Cardiac muscle cell (in vitro differentiated cells and primary cell): Measurements from ENCODE around the gene ITPKA. TPM values are rescaled to one million over a fixed set of nuclear protein-coding genes. Genes with fewer than 3 reads are reported as not detected.

Experiments
- DNase-seq, 2 donors: peaks; one replicate each; pipeline versions ENCODE4 v3.0.0 to v3.0.0-alpha.2; 2010 to 2017; ENCODE audit warnings: low read depth in 1 of 2, low spot score in 1 of 2
- H3K27ac ChIP-seq: fragments of 200-600 bp; sonication (generic); 2 replicates; pipeline ENCODE4 v1.5.1; 2016
- H3K27me3 ChIP-seq: fragments of 200-600 bp; sonication (generic); 2 replicates; pipeline ENCODE4 v1.6.0; 2016; ENCODE audit warnings: control low read depth
- H3K36me3 ChIP-seq: fragments of 200-600 bp; sonication (generic); 2 replicates; pipeline ENCODE4 v1.5.1; 2016; ENCODE audit warnings: control low read depth
- H3K4me1 ChIP-seq: fragments of 200-600 bp; sonication (generic); 2 replicates; pipeline ENCODE4 v1.8.1; 2017; ENCODE audit warnings: low read depth, mild to moderate bottlenecking, mixed run types
- H3K4me3 ChIP-seq: fragments of 200-600 bp; sonication (generic); 2 replicates; pipeline ENCODE4 v1.5.1; 2016; ENCODE audit warnings: mild to moderate bottlenecking
- H3K9me3 ChIP-seq: fragments of 200-600 bp; sonication (generic); 2 replicates; pipeline ENCODE4 v1.5.1; 2017; ENCODE audit warnings: low read depth, mild to moderate bottlenecking, control low read depth
- CTCF ChIP-seq: IDR thresholded peaks from 2 replicates; pipeline ENCODE4 v1.5.1; 2012; ENCODE audit warnings: low read depth, mild to moderate bottlenecking, low read length
- polyA plus RNA-seq: library from polyadenylated mRNA; unstranded; fragments of >200 nt; fragmentation: Nextera tagmentation; extraction: Ambion mirVana; gene quantifications from 2 replicates; pipeline ENCODE4 v1.2.1, GENCODE V29; 2016
- total RNA-seq: library from RNA; depleted of rRNA; stranded (reverse); fragments of >200 nt; gene quantifications from 2 replicates; pipeline ENCODE4 v1.2.3, GENCODE V29; 2016

ITPKA gene
- total and polyA plus RNA-seq, 2 experiments from 2014 or later: 6.0 to 6.4 TPM

- TF ChIP-seq CTCF: no peak
- H3K4me3 ChIP-seq: peak overlapping the region; percentile 6
- peak in 1 of 2 donors; percentile 15 for DNase-seq
Observed at GRCh38 chr15:41501931-41502794, 8.5 kb downstream of the ITPKA start.

GRCh38 chr15:41502795-41503668 is 9.4 kb downstream of the ITPKA start:
- Histone ChIP-seq H3K27me3 (peaks cover 100% of the 10 kb centered on the region), H3K4me1 (no peaks in the 10 kb centered on the region), H3K4me3 (no peak overlapping the region), H3K27ac (no peak overlapping the region), H3K9me3 (no peaks in the 10 kb centered on the region), H3K36me3 (no peaks in the 10 kb centered on the region)
- TF ChIP-seq CTCF: no peak
- no peak for DNase-seq

More at GRCh38 chr15:41501931-41502794, 8.5 kb downstream of the ITPKA start:
- Histone ChIP-seq H3K9me3 (no peaks in the 10 kb centered on the region), H3K4me1 (no peaks in the 10 kb centered on the region), H3K36me3 (no peaks in the 10 kb centered on the region), H3K27me3 (peaks cover 100% of the 10 kb centered on the region), H3K27ac (no peak overlapping the region)

GRCh38 chr15:41503669-41504010 is 10.0 kb downstream of the ITPKA start:
- no peak for TF ChIP-seq CTCF
- H3K4me3 ChIP-seq: no peak overlapping the region
- H3K4me1 ChIP-seq: no peaks in the 10 kb centered on the region
- no peak overlapping the region for H3K27ac ChIP-seq
- H3K9me3 ChIP-seq: no peaks in the 10 kb centered on the region
- DNase-seq: no peak
- no peaks in the 10 kb centered on the region for H3K36me3 ChIP-seq
- peaks cover 100% of the 10 kb centered on the region for H3K27me3 ChIP-seq

- H3K27me3 ChIP-seq: peaks cover 100% of the 10 kb centered on the region
- no peak for TF ChIP-seq CTCF
- no peaks in the 10 kb centered on the region for H3K36me3 ChIP-seq
- no peak for DNase-seq
- no peak overlapping the region for H3K4me3 ChIP-seq
- no peaks in the 10 kb centered on the region for H3K9me3 ChIP-seq
- H3K27ac ChIP-seq: no peak overlapping the region
- no peaks in the 10 kb centered on the region for H3K4me1 ChIP-seq
Observed at GRCh38 chr15:41504751-41505492, 11.2 kb downstream of the ITPKA start.

GRCh38 chr15:41505776-41506175 is 12.1 kb downstream of the ITPKA start:
- no peak for DNase-seq
- Histone ChIP-seq H3K4me1 (no peaks in the 10 kb centered on the region), H3K4me3 (no peak overlapping the region), H3K27me3 (peaks cover 100% of the 10 kb centered on the region), H3K27ac (no peak overlapping the region), H3K9me3 (no peaks in the 10 kb centered on the region), H3K36me3 (no peaks in the 10 kb centered on the region)
- no peak for TF ChIP-seq CTCF
